GM18861 (cell line): ENCODE data around the gene DEPP1.
A peak's percentile ranks its signal among the peaks of the same experiment; 100 is the strongest.

ENCODE experiments used
- ATAC-seq: cut with Tn5 transposase; IDR thresholded peaks from one replicate; pipeline ENCODE4 v1.9.1; 2021; ENCODE audit not compliant: unreplicated experiment

Gene DEPP1

DNA sequence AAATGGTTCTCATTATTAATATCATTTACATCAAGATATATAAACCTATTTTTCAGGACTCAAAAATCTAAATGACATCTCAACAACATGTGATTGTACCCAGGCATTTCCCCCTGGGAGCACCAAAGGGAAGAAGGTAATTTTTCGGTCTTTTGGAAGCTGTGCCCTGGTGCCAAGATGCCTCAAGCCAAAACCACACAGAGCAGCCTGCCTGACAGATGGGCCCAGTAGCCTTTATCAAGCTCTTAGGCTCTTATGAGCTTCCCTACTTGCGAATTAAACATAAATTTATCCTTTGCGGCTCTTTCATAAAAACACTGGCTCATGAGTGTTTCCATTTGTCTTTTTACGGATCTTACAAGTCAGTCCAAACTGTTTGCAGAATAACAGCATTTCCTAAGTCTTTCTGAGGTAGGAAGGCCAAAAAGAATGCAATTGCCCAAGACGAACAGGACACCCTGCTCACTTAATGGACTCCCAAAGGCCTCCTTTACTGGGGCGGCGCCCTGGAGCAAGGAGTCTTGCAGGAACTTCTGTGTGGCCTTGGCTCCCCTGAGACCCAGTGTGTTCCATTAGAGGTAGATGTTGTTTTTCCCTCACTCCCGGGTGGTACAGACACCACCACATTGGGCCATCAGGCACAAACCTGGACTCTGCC lies 23.1 kb downstream of the DEPP1 start:
- ATAC-seq: no peak

DNA sequence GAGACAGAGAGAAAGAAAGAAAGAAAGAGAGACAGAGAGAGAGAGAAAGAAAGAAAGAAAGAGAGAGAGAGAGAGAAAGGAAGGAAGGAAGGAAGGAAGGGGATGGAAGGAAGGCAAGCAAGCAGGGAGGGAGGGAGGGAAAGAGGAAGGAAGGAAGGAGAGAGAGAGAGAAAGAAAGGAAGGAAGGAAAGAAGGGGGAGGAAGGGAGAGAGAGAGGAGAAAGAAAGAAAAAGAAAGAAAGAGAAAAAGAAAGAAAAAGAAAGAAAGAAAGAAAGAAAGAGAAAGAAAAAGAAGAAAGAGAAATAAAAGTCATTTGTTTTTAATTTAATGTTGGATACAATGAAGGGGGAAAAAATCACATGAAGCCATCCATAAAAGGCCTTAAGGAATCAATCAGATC lies 23.6 kb downstream of the DEPP1 start:
- ATAC-seq: no peak

DNA sequence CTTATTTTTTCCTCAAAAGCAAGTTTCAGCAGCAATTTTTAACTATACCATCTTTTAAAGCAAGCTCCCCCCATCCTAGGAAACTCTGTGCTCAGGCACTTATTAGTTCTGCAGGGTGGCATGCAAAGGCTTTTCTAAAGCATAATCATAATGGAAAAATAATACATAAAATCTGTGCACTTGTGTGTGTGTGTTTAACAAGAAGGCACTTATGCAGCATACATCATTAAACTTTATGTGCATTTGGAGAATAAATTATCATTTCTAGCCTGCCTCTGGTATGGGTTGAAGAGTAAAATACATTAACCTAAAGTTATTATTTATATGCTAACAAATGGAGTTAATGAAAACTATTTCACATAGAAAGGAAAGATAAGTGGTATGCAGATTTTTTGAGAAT lies 24.6 kb downstream of the DEPP1 start:
- no peak for ATAC-seq

DNA sequence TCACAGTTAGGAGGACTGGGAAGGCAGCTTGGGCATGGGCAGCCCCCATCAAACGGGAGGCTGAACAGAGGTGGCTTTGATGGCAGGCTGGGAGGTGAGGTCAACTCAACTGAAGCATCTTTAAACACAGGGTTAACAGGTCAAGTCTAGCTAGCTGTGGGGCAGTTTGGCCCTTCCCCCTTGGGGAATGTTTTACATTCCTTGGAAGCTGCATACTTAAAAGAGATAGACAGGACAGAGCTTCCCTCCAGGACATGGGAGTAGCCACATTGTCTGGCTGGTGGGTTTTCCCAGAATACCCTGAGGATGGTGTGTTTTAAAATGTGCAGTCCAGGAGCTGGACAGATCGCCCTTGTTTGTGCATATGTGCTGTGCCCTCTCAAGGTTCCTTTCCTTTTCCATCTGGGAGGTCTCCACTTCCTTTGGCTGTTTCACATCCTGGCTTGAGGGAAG lies 25.8 kb downstream of the DEPP1 start:
- ATAC-seq: no peak

DNA sequence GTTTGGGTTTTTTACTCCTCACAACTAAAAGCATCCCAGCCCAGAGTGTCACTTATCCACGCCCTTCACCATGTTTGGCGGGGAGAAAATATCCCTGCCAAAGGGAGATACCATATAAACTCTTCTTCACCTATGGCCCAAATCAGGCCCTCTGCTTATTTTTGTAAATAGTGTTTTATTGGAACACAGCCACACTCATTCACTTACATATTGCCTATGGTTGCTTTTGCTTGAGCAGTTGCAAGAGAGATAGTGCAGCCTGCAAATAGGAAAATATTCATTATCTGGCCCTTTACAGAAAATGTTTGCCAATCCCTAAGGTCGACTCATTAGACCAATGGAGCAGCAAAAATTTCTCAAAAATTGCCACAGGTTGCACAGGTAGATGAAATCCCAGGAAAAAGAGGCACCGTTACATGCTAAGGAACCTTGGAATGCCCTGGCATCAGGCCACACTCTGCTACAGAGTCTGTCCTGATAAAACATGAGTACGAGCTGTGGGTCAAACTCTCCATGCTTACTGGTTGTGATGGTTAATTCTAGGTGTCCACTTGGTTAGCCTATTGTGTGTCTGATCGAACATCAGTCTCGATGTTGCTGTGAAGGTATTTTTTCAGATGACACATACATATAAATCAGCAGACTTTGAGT lies 26.9 kb downstream of the DEPP1 start:
- no peak for ATAC-seq

DNA sequence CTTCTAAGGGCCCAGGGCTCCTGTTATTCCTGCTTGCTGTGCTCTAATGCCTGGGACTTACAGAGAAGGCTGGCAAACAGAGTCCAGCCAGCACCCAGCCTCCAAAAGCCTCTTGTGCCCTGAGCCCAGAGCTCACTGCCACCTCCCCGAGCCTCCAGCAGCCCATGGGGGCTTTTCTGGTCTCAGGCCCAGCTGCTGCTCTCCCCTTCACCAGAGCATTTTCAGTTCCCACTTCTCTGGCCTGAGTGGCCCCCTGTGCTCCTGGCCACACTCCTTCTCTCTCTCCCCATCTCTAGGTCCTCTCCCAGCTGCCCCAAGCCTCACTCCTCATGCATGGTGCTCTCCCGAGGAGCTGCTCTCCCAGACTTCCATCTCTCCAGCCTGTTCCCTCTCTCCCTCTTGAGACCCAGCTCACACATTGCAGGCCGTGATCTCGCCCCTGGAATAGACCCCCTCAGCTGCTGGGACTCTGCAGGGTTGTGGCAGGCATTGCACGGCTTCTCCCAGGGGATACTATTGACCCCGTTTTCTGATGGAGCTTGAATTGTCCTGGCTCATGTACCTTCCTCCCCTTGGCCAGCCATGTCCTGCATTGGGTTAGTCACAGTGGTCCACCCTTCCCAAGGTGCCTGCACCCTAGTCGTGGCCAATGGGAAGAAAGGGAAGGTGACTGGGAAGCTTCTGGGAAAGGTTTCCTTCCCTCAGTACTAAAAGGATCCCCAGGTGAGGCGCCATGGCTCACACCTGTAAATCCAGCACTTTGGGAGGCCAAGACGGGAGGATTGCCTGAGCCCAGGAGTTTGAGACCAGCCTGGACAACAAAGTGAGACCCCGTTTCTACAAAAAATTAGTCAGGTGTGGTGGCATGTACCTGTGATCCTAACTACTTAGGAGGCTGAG lies 28.0 kb downstream of the DEPP1 start:
- ATAC-seq: no peak

DNA sequence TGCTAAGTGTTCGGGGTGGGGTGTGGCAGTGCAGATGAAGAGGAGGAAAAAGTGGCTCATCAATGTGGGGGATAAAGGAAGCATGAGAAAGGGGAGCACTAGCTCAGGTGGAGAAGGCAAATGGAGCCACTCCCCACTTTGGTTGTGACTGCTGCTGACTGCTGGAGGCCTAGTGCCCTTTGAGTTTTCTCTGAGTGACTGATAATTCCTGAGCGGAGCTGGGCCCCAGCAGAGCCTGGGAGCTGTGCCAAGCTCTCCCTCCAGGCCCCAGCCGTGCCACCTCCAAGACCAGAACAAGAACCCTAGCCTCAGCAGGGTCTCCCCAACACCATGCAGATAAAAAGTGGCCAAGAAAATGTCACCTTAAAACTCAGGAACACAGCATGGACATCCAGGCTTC lies 28.7 kb downstream of the DEPP1 start:
- no peak for ATAC-seq

DNA sequence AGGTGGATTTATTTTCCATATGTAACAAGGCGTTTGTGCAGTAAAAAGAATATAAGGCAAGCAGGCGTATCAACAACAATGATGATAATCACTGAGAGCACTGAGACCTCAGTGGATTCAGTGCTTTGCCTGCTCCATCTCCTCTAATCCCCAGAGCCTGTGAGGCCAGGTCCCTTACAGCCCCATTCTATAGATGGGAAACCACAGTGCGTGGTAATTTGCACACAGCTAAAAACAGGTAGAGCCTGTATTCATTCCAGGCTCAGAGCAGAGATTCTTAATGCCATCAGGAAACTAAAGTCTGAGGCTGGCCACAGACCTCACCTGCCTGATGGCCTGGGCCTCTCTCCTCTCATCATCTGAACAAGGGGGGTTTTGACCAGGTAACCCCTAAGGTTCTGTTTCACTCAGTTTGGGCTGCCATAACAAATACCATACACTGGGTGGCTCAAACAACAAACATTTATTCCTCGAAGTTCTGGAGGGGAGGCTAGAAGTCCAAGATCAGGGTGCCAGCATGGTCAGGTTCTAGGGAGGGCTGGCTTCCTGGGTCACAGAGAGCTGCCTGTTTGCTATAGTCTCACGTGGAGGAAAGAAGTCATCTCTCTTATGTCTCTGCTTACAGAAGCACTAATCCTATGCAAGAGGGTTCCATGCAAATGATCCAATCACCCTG lies 29.3 kb downstream of the DEPP1 start:
- no peak for ATAC-seq

DNA sequence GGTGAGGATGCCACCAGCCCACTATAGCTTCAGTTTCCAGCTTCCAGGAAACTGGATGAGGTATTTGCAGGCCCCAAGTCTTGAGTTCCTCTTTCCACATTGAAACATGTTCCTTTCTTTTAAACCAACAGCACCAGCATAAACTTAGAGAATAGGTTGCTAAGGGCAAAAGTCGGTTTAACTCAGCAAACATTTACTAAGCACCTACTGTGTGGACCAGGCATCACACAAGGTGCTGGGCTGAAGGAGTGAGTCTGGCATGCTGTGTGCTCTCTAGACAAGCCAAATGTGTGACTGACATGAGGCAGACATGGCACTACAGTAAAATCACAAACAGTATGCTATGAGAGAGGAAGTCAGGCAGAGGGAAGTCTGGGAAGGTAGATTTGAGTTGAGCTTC lies 30.0 kb downstream of the DEPP1 start:
- no peak for ATAC-seq

DNA sequence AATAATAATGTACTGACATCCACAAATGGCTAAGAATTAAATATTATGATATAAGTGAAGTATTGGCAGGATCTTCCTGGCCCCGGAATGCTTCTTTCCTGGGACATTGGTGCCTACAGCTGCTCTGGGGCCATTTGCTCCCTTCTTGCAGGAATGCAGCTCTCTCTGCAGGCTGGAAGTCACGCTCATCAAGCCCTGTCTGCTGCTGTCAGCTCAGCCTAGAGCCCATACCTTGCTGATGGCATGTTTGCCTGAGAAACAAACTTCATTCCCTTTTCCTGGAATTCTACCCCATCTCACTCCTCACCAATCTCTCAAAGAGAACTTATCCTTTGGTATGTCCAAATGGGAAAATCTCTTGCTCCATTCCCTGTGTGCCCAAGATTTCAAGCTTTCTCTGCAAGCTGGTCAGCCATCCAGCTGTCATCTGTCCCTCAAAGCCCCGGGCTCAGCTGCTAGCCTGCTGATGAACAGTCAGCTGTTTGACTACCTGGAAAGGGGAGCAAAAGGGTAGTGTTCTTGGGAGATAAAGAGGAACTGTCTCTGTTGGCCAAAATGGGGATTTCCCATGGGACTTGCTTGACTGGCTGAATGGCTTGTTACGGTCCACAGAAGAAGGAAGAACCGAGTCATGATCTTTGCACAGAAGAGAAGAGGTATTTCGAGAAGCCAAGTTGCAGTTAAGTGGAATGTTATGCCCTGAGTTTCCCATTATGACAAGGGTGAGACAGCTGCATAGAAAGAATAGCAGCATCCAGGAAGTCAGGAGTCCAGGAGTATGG lies 31.0 kb downstream of the DEPP1 start:
- ATAC-seq: peak; percentile 61

DNA sequence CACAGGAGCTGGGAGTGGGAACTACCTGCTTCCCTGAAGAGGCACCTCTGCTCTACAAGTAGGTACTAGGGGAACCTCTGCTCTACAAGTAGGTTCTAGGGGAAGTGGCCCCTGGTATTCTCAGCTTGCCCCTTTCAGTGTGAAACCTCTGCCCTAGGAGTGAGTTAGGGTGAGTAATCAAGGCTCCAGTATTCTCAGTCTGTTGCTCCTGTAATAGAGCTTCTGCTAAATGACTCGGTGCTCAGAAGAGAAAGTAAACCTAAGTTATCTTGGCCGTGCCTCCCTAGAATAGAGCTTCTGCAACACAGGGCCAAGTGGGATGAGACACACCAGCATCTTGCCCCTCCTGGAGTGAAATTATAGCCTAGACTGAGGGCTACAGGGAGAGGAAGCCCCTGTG lies 32.4 kb downstream of the DEPP1 start:
- peak; percentile 51 for ATAC-seq

DNA sequence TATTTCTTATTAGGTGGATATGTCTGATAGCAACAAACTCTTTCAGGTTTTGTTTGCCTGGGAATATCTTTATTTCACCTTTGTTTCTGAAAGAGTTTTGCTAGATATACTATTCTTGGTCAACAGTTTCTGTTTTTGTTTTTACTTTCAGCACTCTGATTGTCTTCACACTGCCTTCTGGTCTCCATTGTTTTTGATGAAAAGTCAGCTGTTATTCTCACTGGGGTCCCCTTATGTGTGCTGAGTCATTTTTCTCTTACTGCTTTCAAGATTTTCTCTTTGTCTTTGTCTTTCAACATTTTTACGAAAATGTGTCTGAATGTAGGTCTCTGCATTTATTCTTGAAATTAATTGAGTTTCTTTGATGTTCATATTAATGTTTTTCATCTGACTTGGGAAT lies 34.3 kb downstream of the DEPP1 start:
- no peak for ATAC-seq

DNA sequence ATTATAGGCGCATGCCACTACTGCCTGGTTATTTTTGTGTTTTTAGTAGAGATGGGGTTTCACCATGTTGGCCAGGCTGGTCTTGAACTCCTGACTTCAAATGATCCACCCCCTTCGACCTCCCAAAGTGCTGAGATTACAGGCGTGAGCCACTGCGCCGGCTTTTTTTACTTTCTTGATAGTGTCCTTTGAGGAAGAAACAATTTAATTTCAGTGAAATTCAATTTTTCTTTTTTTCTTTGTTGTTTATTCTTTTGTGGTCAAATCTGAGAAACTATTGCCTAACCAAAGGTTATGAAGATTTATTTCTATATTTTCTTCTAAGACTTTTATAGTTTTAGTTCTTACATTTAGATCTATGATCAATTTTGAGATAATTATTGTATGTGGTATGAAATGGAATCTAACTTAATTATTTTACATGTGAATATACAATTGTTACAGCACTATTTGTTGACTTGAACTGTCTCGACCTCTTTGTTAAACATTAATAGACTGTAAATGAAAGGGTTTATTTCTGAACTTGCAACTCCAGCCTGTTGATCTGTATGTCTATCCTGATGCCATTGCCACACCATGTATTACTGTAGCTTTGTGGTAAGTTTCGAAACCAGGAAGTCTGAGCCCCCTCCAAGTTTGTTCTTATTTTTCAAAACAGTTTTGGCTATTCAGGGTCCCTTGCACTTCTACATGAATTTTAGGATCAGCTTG lies 38.8 kb downstream of the DEPP1 start:
- ATAC-seq: no peak

DNA sequence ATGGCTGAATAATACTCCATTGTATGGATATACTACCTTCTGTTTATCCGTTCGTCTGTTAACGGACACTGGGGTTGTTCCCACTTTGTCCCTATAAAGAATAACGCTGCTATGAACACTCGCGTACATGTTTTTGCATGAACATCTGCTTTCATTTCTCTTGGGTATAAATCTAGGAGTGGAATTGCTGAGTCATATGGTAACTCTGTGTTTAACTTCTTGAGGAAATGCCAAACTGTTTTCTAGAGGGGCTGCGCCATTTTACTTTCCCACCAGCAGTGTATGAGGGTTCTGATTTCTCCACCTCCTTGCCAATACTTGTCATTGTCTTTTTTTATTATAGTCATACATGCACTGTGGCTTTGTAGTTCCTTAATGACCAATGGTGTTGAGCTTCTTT lies 39.7 kb downstream of the DEPP1 start:
- ATAC-seq: no peak

DNA sequence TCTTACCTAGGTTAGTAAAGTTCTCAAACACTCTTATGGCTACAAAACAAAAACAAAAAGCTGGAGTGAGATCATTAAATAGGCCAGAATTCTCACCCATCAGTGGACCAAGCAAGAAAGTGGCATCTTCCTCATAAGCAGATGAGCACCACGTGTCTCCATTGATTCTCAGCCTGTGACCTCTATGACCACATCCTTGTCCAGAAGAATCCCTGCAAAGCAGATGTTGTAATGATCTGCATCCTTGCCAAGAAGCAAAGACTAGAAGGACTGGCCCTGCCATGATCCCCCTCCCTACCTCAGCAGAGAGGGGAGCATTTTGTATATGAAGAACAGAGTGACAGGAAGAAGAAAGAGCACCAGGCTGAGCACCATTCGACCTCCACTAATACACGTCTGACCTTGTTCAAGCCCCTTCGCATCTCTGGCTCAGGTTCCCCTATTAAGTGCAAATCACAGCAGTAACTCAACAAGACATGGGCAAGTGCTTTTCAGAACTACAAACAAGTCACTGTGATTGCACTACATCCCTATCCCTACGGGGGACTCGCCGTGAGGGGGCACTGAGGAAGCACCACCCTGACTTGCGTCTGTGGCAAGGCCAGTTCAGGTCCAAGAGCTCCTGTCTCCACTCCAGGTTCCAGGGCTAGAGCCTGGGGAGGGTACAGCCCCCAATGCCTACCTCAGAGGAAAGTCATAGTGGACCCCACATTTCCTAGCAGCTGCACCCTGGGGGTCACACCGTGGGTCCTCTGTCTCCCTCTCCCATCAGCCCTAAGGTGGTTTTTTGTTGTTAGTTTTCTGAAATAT lies 41.2 kb downstream of the DEPP1 start:
- ATAC-seq: no peak

DNA sequence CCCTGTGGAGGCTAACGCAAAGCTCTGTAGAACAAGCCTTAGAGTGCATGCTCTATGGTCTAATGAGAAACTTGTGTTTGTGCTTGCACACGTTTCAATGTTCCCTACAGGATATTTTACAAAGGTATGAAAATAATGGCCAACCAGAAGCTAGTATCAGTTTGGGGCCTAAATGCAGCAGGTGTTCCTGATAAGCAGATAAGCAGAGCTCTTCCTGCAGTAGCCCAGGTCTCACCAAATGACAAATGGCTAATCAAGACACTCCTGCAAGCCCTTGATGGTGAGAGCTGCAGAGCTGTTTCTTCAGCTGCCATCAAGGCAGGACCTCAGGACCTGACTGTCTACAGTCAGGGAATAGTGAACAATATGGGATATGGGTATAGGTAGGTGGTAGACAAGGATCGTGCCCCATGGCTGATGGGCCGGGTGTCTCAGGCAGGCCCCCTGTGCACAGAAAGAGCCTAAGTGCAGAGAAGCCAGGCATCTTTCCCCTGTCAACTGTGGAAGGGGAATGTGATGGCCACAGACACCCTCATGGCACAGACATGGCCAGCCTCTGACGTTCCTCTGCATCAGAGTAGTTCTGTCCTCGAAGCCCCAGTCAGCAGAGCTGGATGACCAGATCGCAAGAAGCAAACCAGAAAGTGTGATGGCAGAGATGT lies 42.2 kb downstream of the DEPP1 start:
- ATAC-seq: no peak

DNA sequence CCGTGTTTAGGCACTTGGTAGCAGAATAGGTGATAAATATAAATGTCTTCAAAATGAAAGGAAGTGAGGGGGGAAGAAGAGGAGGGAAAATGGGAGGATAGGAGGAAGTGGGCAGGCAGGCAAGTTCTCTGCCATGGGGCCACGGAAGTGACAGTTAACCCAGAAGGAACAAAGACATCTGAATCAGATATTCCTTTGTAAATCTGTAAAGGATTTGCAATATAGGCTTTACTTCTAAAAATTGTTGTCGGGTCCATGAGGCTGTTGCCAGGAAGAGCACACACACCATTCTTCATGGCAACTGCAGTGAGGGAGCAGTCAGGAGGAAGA lies 42.7 kb downstream of the DEPP1 start:
- no peak for ATAC-seq

DNA sequence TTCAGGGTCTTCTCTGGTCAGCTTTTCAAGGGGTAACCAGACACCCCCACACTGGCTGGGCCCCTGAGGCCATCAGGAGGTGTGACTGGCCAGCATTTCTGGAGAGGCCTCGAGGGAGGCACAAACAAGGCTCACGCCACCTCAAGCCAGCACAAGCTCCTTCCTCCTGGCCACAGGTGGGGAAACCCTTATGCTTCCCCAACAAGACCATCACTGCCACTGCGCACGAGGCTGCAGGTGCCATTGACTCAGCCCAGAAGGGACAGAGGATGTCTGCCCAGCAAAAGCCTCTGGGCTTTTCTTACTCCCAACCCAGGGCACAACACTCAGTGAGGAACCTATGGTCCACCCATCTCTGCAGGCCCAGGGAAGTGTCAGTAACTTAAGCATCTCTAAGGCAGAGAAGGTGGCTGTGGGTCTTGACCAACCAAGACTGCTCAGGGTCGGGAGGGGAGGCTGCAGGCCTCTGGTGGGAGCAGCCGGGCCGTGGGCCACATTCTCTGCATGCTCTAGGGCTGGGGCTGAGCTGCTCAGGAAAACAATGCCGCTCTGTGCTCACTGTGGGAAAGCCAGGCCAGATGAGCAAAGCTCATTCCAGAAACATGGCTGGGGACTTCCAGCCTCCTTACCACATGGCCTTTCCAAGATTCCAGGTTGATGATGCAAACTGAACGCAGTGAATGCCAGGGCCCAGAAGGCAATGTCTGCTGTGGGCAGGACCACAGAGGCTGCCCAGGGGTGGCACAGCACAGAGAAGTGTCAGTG lies 43.2 kb downstream of the DEPP1 start:
- no peak for ATAC-seq
